ENCODE data around the gene CDKN1B.

GRCh38 chr12:12735301-12735700, 18.1 kb downstream of the CDKN1B start:
- TF ChIP-seq CTCF (conservative IDR thresholded peaks at IDR 0.05; ENCODE audit: low read depth, low read length) (no peak), EZH2 (IDR thresholded peaks at IDR 0.05; ENCODE audit: borderline replicate concordance, low read depth, low read length, poor library complexity, severe bottlenecking) (no peak)
